GM19239 (cell line): Measurements from ENCODE around the gene CDK5RAP2.
"Not testable (repeated sequence)": the region's sequence is repeated elsewhere in the genome, so short reads cannot be mapped to it uniquely, and the experiment has no call there.

Source experiments
- DNase-seq: peaks from one replicate; pipeline ENCODE4 v3.0.0; 2011; ENCODE audit warnings: low spot score; ENCODE audit not compliant: insufficient read length
- FAIRE-seq: peaks from 2 replicates; lab custom pipeline; 2011; peaks lifted over from hg19 to GRCh38; lab: Jason Lieb, UNC

The CDK5RAP2 gene

GRCh38 chr9:120555839-120556238 is 24.1 kb downstream of the CDK5RAP2 start:
- no peak for DNase-seq

GRCh38 chr9:120552210-120552704 is 27.7 kb downstream of the CDK5RAP2 start:
- not testable (repeated sequence) for DNase-seq, FAIRE-seq

More at GRCh38 chr9:120555839-120556238, 24.1 kb downstream of the CDK5RAP2 start:
- no peak for FAIRE-seq

- no peak for DNase-seq
- FAIRE-seq: no peak
These were observed 34.0 kb downstream of the CDK5RAP2 start for GRCh38 chr9:120545701-120546550.

GRCh38 chr9:120544441-120544840 is 35.5 kb downstream of the CDK5RAP2 start:
- FAIRE-seq: no peak
- DNase-seq: no peak

- FAIRE-seq (no peak), DNase-seq (no peak)
These were observed 37.1 kb downstream of the CDK5RAP2 start for GRCh38 chr9:120542701-120543490.

- FAIRE-seq (no peak), DNase-seq (no peak)
These were observed 38.0 kb downstream of the CDK5RAP2 start for GRCh38 chr9:120541921-120542320.

- FAIRE-seq (no peak), DNase-seq (no peak)
These were observed 40.0 kb downstream of the CDK5RAP2 start for GRCh38 chr9:120539951-120540350.

- FAIRE-seq (no peak), DNase-seq (no peak)
These were observed 41.6 kb downstream of the CDK5RAP2 start for GRCh38 chr9:120538339-120538738.

GRCh38 chr9:120536949-120537640 is 42.9 kb downstream of the CDK5RAP2 start:
- no peak for DNase-seq
- FAIRE-seq: no peak

- FAIRE-seq (no peak), DNase-seq (no peak)
These were observed 43.9 kb downstream of the CDK5RAP2 start for GRCh38 chr9:120536094-120536493.

- FAIRE-seq (no peak), DNase-seq (no peak)
These were observed 45.7 kb downstream of the CDK5RAP2 start for GRCh38 chr9:120534266-120534665.

GRCh38 chr9:120532891-120533290 is 47.1 kb downstream of the CDK5RAP2 start:
- DNase-seq (no peak), FAIRE-seq (no peak)

GRCh38 chr9:120532475-120532874 is 47.5 kb downstream of the CDK5RAP2 start:
- DNase-seq (no peak), FAIRE-seq (no peak)

- FAIRE-seq (no peak), DNase-seq (no peak)
These were observed 48.2 kb downstream of the CDK5RAP2 start for GRCh38 chr9:120531683-120532300.

GRCh38 chr9:120530220-120530832 is 49.6 kb downstream of the CDK5RAP2 start:
- not testable (repeated sequence) for FAIRE-seq, DNase-seq

GRCh38 chr9:120528829-120529228 is 51.1 kb downstream of the CDK5RAP2 start:
- FAIRE-seq: no peak
- no peak for DNase-seq

- FAIRE-seq: no peak
- no peak for DNase-seq
These were observed 51.6 kb downstream of the CDK5RAP2 start for GRCh38 chr9:120528327-120528726.

- no peak for FAIRE-seq
- no peak for DNase-seq
These were observed 53.4 kb downstream of the CDK5RAP2 start for GRCh38 chr9:120526534-120526933.

GRCh38 chr9:120524863-120525262 is 55.1 kb downstream of the CDK5RAP2 start:
- no peak for FAIRE-seq
- DNase-seq: no peak

GRCh38 chr9:120524038-120524437 is 55.9 kb downstream of the CDK5RAP2 start:
- DNase-seq (no peak), FAIRE-seq (no peak)
